A673 (cell line): ENCODE measurements around the gene DDX19B. TPM values are rescaled to one million over a fixed set of nuclear protein-coding genes. Genes with fewer than 3 reads are reported as not detected.

Experiments
- BruUV-seq: library from RNA; stranded (reverse); fragments of 400-500 nt; replicated peaks from 2 replicates; lab custom pipeline; 2021; lab: Mats Ljungman, UMichigan
- CTCF ChIA-PET: fragments of 300-600 bp; sonication (Branson Sonifier 250); formaldehyde crosslinking; loops from one replicate; lab custom pipeline; 2022; ENCODE audit warnings: antibody characterized with exemption; lab: Charles Lee
- POLR2A ChIA-PET: fragments of 300-600 bp; sonication (Branson Sonifier 250); formaldehyde crosslinking; loops from one replicate; lab custom pipeline; 2022; ENCODE audit warnings: antibody characterized with exemption; ENCODE audit not compliant: low non-redundant PET; lab: Charles Lee
- DNase-seq: peaks from one replicate; pipeline ENCODE4 v3.0.0-alpha.2; 2015; ENCODE audit warnings: low spot score
- H3K27ac ChIP-seq: fragments of 200-600 bp; sonication (generic); 2 replicates; pipeline ENCODE4 v1.5.1; 2016; ENCODE audit warnings: mixed run types, low read depth, mild to moderate bottlenecking, mixed read lengths, antibody characterized with exemption, low read length; ENCODE audit not compliant: poor library complexity, severe bottlenecking
- H3K27me3 ChIP-seq: fragments of 200-600 bp; sonication (generic); replicated peaks from 2 replicates; pipeline ENCODE4 v1.6.1; 2017; ENCODE audit warnings: mixed run types, low read depth, mild to moderate bottlenecking, mixed read lengths, antibody characterized with exemption, low read length; ENCODE audit not compliant: insufficient read depth, poor library complexity
- H3K36me3 ChIP-seq: fragments of 200-600 bp; sonication (generic); 2 replicates; pipeline ENCODE4 v1.6.1; 2016; ENCODE audit warnings: mixed run types, mild to moderate bottlenecking, mixed read lengths, antibody characterized with exemption, low read length; ENCODE audit not compliant: insufficient read depth, poor library complexity, severe bottlenecking
- H3K4me1 ChIP-seq: fragments of 200-600 bp; sonication (generic); 2 replicates; pipeline ENCODE4 v1.6.1; 2017; ENCODE audit warnings: mixed run types, mild to moderate bottlenecking, mixed read lengths, antibody characterized with exemption, low read length; ENCODE audit not compliant: insufficient read depth, poor library complexity, severe bottlenecking
- H3K4me3 ChIP-seq: fragments of 200-600 bp; sonication (generic); 2 replicates; pipeline ENCODE4 v1.5.1; 2016; ENCODE audit warnings: low read depth, mixed run types, mild to moderate bottlenecking, mixed read lengths, low read length; ENCODE audit not compliant: poor library complexity, severe bottlenecking
- H3K9me3 ChIP-seq: fragments of 200-600 bp; sonication (generic); 2 replicates; pipeline ENCODE4 v1.6.1; 2016; ENCODE audit warnings: mixed run types, low read depth, mild to moderate bottlenecking, mixed read lengths, antibody characterized with exemption, low read length; ENCODE audit not compliant: poor library complexity, severe bottlenecking
- EZH2 ChIP-seq: fragments of 200-600 bp; sonication (generic); IDR thresholded peaks from 2 replicates; pipeline ENCODE4 v1.6.1; 2017; ENCODE audit warnings: borderline replicate concordance, low read depth, mild to moderate bottlenecking, mixed read lengths, antibody characterized with exemption, low read length; ENCODE audit not compliant: poor library complexity, severe bottlenecking
- intact Hi-C: fragments of 100-400 bp; cut with micrococcal nuclease; formaldehyde crosslinking; loops from one replicate; pipeline ENCODE4 v1.10.0; 2022; ENCODE audit not compliant: unreplicated experiment
- total RNA-seq: library from RNA; stranded (reverse); gene quantifications from 2 replicates; pipeline ENCODE4 v1.2.3, GENCODE V29; 2021
- TF ChIP-seq, protein P1 (sequence below): fragments of 300-800, 200-600 bp; sonication (generic); conservative IDR thresholded peaks from 2 replicates; pipeline ENCODE4 v1.5.1; 2017; ENCODE audit warnings: low read depth, mild to moderate bottlenecking, antibody characterized with exemption, low read length, moderate library complexity, mixed read lengths

The DDX19B gene
- total RNA-seq, 1 experiment from 2014 or later, result 37.6 TPM

DNA sequence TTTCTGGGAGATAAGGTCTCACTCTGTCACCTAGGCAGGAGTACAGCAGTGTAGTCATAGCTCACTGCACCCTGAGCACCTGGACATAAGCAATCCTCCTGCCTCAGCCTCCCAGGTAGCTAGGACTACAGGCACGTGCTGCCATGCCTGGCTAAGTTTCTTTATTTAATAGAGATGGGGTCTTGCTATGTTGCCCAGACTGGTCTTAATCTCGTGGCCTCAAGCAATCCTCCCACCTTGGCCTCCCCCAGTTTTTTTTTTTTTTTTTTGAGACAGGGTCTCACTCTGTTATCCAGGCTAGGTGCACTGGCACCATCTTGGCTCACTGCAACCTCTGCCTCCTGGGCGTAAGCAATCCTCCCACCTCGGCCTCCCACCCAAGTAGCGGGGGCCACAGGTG is 21.1 kb downstream of the DDX19B start:
- DNase-seq, result no peak
- ChIA-PET CTCF (no interaction called here), POLR2A (no interaction called here)
- intact Hi-C loops, result no loop called here
- H3K36me3 ChIP-seq, result peaks cover 8% of the 10 kb centered on the region
- no peaks in the 10 kb centered on the region for H3K9me3 ChIP-seq
- no peaks in the 10 kb centered on the region for H3K4me1 ChIP-seq
- no peaks in the 10 kb centered on the region for H3K27me3 ChIP-seq
- TF ChIP-seq, protein P1, sequence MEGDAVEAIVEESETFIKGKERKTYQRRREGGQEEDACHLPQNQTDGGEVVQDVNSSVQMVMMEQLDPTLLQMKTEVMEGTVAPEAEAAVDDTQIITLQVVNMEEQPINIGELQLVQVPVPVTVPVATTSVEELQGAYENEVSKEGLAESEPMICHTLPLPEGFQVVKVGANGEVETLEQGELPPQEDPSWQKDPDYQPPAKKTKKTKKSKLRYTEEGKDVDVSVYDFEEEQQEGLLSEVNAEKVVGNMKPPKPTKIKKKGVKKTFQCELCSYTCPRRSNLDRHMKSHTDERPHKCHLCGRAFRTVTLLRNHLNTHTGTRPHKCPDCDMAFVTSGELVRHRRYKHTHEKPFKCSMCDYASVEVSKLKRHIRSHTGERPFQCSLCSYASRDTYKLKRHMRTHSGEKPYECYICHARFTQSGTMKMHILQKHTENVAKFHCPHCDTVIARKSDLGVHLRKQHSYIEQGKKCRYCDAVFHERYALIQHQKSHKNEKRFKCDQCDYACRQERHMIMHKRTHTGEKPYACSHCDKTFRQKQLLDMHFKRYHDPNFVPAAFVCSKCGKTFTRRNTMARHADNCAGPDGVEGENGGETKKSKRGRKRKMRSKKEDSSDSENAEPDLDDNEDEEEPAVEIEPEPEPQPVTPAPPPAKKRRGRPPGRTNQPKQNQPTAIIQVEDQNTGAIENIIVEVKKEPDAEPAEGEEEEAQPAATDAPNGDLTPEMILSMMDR, result no peak
- TF ChIP-seq EZH2, result no peak
- no TSS peak for BruUV-seq
- no peak overlapping the region for H3K4me3 ChIP-seq
- no peak overlapping the region for H3K27ac ChIP-seq

DNA sequence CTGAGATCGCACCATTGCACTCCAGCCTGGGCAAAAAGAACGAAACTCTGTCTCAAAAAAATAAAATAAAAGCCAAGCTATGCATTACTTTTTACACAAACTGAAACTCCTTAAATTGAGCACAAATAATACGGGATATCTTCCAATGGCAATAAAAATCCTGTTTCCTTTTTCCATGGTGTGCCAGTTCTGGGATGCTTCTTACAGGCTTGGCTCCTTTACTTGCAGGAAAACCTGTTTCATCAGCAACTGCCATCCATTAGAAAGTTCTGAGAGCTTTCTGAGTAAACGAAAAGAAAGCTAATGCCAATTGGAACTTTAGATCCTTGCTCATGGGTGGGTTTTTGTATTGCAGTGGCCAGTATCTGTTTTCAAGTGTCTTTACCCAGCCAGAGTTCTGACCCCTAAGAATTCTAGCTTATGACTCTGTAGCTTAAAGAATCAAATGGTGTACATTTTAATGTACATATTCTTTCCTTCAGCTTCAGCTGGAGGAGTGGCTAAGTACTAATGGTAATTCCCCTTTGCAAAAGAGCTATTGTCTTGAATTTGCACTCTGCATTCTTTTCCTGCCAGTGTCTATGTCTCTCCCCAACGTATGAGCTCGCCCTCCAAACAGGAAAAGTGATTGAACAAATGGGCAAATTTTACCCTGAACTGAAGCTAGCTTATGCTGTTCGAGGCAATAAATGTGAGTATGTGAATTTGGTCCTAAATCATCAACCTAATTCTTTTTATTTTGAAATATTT is 26.2 kb downstream of the DDX19B start:
- TF ChIP-seq EZH2, result no peak
- TF ChIP-seq, protein P1, result no peak
- intact Hi-C loops, result no loop called here

DNA sequence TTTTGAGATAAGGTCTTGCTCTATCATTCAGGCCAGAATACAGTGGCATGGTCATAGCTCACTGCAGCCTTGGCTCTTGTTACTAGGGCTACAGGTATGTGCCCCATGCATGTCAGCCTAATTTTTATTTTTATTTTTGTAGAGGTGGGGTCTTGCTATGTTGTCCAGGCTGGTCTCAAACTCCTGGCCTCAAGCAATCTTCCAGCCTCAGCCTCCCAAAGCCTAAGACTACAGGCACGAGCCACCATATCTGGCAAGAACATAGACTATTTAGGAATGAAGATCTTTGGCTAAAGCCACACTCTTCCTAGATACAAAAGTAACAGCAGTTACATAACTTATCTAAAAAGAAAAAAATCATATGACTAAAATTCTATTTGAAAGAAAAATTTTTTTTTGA is 32.1 kb downstream of the DDX19B start:
- DNase-seq, result no peak
- H3K4me1 ChIP-seq, result no peaks in the 10 kb centered on the region
- no TSS peak for BruUV-seq
- ChIA-PET POLR2A (no interaction called here), CTCF (interaction anchor here (0.7 kb wide), 1 partner anchor 192 kb away, joined by 3 read pairs; the partner anchor contains the start of genes COG4 and SF3B3)
- no peaks in the 10 kb centered on the region for H3K9me3 ChIP-seq
- peaks cover 9% of the 10 kb centered on the region for H3K36me3 ChIP-seq
- intact Hi-C loops, result no loop called here
- H3K27me3 ChIP-seq, result no peaks in the 10 kb centered on the region
- TF ChIP-seq, protein P1, result no peak
- no peak for TF ChIP-seq EZH2
- H3K4me3 ChIP-seq, result no peak overlapping the region
- H3K27ac ChIP-seq, result no peak overlapping the region

More for the DNA sequence above, 26.2 kb downstream of the DDX19B start:
- BruUV-seq, result no TSS peak
- Histone ChIP-seq H3K27me3 (no peaks in the 10 kb centered on the region), H3K36me3 (peaks cover 1% of the 10 kb centered on the region), H3K4me1 (no peaks in the 10 kb centered on the region), H3K27ac (no peak overlapping the region), H3K4me3 (no peak overlapping the region), H3K9me3 (no peaks in the 10 kb centered on the region)
- CTCF ChIA-PET, result interaction anchor here (0.6 kb wide), 1 partner anchor 145 kb away, joined by 4 read pairs; no protein-coding TSS in a partner anchor
- no peak for DNase-seq
- POLR2A ChIA-PET, result interaction anchor here (0.6 kb wide), 1 partner anchor 142 kb away, joined by 3 read pairs; no protein-coding TSS in a partner anchor
